Muscle of arm (tissue), 12 donors: Measurements from ENCODE around the gene TGIF2. TPM values are rescaled to one million over a fixed set of nuclear protein-coding genes. Genes with fewer than 3 reads are reported as not detected.

Experiments
- DNase-seq: peaks from one replicate; pipeline ENCODE4 v3.0.0-alpha.2; 2013
- polyA plus RNA-seq, 12 donors: library from polyadenylated mRNA; unstranded; fragments of 120-200 nt; gene quantifications; one replicate each; pipeline ENCODE4 v1.2.1, GENCODE V29; 2013; ENCODE audit not compliant: insufficient read length in 12 of 12

Gene TGIF2
- polyA plus RNA-seq, 12 donors = 19.5 to 44.3 (median 24.0) TPM; not detected in 1

GRCh38 chr20:36574366-36575135, 1.2 kb downstream of the TGIF2 start:
- peak; percentile 40 for DNase-seq

- DNase-seq = no peak
These were observed 2.7 kb downstream of the TGIF2 start for GRCh38 chr20:36576081-36576445.

GRCh38 chr20:36578356-36579041, 5.1 kb downstream of the TGIF2 start:
- no peak for DNase-seq

DNA sequence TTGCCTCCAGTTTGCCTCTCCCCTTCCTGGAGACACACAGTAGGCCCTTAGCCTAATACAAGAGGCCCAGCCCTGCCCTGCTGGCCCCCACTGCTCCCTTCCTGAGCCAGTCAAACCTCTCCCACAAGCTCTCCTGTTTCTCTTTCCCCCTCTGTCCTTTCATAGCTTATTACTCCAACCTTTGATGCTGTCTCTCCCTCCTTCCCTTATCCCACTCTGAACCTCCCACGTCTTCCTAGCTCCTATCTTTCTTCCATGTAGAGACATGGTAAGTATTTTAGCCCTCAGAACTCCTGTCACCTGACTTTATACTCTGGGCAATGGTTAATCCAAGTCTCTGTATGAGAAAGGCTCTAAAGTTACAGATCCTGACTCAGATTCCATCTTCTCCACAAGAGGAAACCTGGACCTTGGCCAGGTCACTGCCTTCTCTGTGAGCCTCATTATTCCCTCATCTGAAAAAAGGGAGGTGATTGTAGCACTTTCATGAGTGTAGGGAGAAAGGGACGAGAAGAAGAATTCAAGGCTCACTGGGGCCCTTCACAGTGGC, 6.7 kb downstream of the TGIF2 start:
- DNase-seq = no peak

DNA sequence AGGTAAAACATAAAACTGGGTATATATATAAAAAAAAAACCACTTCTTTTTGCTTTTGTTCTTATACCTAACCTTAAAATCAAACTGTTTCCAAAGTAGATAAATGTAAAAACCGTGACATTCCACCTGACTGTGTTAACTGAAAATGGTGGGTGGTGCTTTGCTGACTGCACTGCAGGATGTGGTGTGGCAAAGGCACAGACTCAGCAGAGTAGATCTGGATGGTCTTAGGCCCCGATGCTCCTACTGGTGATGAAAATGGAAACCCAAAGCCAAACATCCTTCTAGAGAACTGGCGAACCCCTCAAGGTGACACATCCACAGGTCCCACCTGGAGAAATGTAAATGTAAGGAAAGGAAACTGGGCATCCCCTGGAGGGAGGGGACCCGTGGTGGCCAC, 8.9 kb downstream of the TGIF2 start:
- no peak for DNase-seq

DNA sequence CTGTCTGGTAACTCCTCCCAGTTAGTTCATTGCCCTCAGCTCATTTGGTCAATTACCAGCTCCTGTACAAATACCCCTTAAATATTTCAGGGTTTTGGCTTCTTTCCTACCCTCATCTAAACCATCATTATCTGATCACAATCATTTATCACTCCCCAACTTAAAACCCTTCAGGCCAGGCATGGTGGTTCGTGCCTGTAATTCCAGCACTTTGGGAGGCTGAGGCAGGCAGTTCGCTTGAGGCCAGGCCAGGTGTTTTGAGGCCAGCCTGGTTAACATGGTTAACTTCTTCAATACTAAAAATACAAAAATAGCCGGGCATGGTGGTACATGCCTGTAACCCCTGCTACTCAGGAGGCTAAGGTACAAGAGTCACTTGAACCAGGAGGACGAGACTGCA, 9.4 kb downstream of the TGIF2 start:
- DNase-seq = no peak

DNA sequence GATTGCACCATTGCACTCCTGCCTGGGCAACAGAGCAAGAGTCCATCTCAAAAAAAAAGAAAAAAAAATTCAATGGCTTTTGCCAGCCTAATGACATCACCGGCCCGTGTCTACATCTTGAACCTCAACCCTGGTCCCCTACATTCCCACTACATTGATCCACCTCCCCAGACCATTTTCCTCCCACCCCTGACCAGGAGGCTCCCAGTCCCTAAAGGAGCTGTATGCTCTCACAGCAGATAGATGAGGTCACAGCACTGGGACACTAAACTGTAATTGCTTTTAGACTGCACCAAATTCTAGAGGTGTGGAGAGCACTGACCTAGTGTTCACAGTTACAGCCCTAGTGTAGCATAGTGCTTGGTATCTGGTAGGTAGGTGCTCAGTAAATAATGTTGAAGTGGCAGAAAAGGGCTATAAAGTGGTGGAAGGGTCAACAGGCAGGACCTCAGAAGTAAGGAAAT, 10.7 kb downstream of the TGIF2 start:
- DNase-seq = no peak

DNA sequence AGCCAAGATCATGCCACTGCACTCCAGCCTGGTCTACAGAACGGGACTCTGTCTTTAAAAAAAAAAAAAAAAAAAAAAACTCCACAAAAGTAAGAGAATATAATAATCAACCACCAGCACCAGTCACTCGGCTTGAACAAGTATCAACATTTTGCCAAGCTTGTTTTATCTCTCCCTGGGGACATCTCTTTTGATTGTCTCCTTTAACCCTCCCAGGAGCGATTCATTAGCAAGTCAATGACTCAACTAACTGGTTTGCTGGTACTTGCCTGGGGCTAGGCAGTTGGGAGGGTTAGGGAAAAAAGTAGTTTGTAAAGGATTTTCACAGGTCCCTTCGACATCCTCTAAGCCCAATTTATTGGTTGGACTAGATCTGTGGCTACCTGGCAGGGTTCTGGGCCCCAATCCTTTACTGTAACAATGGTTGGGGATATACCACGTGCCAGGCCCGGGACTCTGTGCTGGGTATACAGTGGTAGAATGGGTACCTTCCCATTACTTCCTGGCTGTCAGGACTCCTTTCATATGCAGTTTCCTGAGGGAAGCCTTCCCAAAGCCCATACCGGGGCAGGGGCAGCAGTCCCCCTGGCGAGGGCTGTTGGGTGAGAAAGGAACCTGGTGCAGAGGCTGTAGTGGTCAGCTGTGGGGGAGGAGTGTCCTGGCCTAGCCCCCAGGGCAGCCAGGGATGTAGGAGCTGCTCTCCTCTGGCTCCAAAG, 12.2 kb downstream of the TGIF2 start:
- DNase-seq = no peak

- DNase-seq = no peak
These were observed 14.1 kb downstream of the TGIF2 start for GRCh38 chr20:36587388-36588070.

GRCh38 chr20:36591281-36591680, 17.9 kb downstream of the TGIF2 start:
- no peak for DNase-seq

GRCh38 chr20:36591854-36592641, 18.7 kb downstream of the TGIF2 start:
- DNase-seq = no peak

DNA sequence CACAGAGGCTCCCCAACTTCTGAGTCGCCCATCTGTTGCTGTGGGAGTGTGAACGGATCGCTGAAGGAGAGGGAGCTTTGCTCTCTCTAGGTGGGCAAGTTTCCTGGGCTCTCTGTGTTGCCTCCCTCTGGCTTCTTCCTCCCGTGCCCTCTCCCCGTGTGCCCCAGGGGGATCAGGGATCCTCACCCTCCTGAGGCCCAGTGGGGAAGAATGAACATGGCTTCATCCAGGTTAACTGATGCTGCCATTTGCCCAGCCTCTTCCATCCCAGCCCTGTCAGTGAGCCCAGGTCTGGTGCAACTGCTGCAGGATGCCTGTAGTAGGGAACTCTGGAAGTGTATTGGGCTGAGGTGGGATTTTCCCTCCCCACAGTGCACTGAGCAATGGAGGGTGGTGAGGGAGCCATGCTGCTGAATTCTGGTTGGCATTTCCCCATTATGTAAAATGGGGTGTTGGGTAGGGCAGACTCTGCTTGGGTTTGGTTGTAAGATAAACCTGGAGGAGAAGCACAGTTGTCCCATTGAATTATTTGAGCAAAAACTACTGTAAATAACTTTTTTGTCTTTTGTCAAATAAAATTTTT, 20.0 kb downstream of the TGIF2 start:
- DNase-seq = no peak

DNA sequence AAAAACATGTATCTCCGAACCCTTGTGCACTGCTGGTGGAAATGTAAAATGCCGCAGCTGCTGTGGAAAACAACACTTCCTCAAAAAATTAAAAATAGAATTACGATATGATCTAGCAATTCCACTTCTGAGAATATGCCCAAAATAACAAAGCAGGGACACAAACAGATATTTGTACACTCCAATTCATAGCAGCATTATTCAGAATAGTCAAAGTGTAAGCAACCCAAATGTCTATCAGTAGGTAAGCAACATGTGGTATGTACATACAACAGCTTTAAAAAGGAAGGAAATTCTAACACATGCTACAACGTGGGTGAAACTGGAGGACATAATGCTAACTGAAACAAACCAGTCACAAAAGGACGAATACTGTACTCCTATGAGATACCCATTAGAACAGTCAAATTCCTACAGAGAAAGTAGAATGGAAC, 26.5 kb downstream of the TGIF2 start:
- DNase-seq = no peak

DNA sequence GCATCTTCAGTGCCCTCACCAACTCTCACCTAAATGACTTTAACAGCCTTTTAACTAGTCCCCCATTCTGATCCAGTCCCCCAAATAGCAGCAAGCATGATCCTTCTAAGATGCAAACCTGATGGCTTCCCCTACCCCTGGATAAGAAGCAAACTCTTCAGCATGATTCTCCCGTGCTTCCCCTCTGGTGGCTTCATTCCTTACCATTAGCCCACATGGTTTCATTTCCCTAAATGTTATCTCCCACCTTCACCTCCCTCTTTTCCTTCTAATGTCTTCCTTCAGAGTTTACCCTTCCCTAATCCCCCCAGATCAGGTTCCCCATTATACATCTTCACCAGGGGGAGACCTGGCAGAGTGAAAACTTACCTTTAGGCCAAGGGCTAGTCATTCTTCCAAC, 28.1 kb downstream of the TGIF2 start:
- no peak for DNase-seq

- no peak for DNase-seq
These were observed 31.6 kb downstream of the TGIF2 start for GRCh38 chr20:36604952-36605398.

- DNase-seq = peak; percentile 100
These were observed 32.2 kb downstream of the TGIF2 start, which contains the start of gene RAB5IF for GRCh38 chr20:36605399-36606157. TSS of gene RAB5IF (plus strand) at chr20:36605779. CDS start at chr20:36605952, 173 bp downstream.

GRCh38 chr20:36606158-36607066, 33.0 kb downstream of the TGIF2 start:
- DNase-seq = no peak
